ENCODE results near the gene MCFD2. TPM values are rescaled to one million over a fixed set of nuclear protein-coding genes. Genes with fewer than 3 reads are reported as not detected.

The MCFD2 gene
- total and polyA plus RNA-seq, 2 donors (not counting 1 experiment from before 2014, with no cell fraction given), result 31.6 to 53.3 TPM

DNA sequence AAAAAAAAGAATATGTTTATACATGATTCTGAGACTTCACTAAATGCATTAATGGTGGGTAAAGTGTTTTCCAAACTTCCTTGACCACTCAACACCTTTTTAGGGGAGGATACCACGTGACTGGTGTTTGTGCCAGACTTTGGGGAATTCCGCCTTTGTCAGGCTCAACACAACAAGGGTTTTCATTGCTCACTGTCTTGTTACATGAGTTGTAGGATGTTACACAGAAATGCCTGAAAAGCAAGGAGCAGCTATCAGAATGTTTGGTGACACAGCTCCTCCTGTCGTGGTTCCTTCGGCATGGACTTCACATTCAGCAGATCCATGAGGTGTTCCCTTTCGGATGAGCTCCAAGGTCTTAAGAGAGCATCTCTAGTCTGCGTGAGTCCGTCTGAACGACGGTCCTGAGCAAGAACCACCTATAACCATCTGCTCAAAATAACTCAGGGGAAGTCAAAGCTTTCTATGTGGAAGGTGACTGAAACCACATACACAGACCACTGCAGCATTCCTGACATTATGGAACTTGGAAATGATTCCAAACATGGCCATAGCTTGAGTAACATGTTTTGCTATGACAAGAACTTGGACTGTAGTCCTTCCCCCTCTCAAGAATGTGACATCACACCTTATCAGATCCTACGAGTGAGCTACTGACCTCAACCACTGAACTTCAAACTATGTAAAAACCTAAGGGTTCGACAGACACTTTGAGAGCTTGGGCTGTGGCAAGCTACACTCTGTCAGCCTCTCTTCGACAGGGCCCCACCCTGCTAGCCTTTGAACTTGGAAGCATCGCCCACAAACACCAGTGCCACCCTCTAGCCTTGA lies 57.5 kb downstream of the MCFD2 start:
- Mint-ChIP-seq H3K4me3 (no peak overlapping the region), H3K27me3 (peaks cover 3% of the 10 kb centered on the region), H3K9me3 (ENCODE audit: insufficient read depth) (no peaks in the 10 kb centered on the region), H3K4me1 (no peaks in the 10 kb centered on the region), H3K27ac (no peak overlapping the region)
- Histone ChIP-seq H3K36me3 (replicated peaks in 1 of 2; ENCODE audit: control extremely low read depth in 1 of 2, control insufficient read depth in 1 of 2, extremely low read depth in 1 of 2, insufficient read depth in 2 of 2, low read length in 1 of 2) (no peaks in the 10 kb centered on the region), H3K79me2 (ENCODE audit: control insufficient read depth, insufficient read depth, low read length) (no peaks in the 10 kb centered on the region), H3K9me3 (ENCODE audit: control extremely low read depth in 1 of 3, control insufficient read depth in 2 of 3, insufficient read depth in 1 of 3, low read length in 2 of 3) (no peaks in the 10 kb centered on the region), H3K27me3 (replicated peaks in 1 of 4; ENCODE audit: control extremely low read depth in 1 of 4, control insufficient read depth in 3 of 4, insufficient read depth in 4 of 4, low read length in 3 of 4) (no peaks in the 10 kb centered on the region), H3K9ac (ENCODE audit: low read length) (no peak overlapping the region), H3K4me3 (ENCODE audit: control extremely low read depth in 1 of 5, extremely low read depth in 1 of 5, insufficient read depth in 1 of 5, low read depth in 2 of 5, low read length in 4 of 5) (no peak overlapping the region), H3K4me1 (ENCODE audit: control insufficient read depth in 2 of 2, insufficient read depth in 2 of 2, low read length in 2 of 2) (no peaks in the 10 kb centered on the region), H3K27ac (ENCODE audit: low read length in 2 of 2) (no peak overlapping the region), H4K20me1 (ENCODE audit: control insufficient read depth, insufficient read depth, low read length, poor library complexity, severe bottlenecking) (no peaks in the 10 kb centered on the region), H2AFZ (ENCODE audit: insufficient read depth, low read depth, low read length, poor library complexity, severe bottlenecking) (no peak overlapping the region), H3K4me2 (replicated peaks; ENCODE audit: low read depth, low read length, poor library complexity, severe bottlenecking) (no peak overlapping the region)
- WGBS (ENCODE audit: insufficient coverage), result 77% methylated on average over 12 of the region's 13 CpGs
- ATAC-seq (ENCODE audit: low read depth) (no peak), DNase-seq (no peak)
- no peak for TF ChIP-seq CTCF (IDR thresholded peaks at IDR 0.05)
- ChIA-PET POLR2A (interaction anchor here (0.5 kb wide), 1 partner anchor 9 kb away, joined by 4 read pairs; no protein-coding TSS in a partner anchor), CTCF (interaction anchor here (0.6 to 1.1 kb wide), 3 partner anchors 9 to 74 kb away, joined by 3 read pairs; no protein-coding TSS in a partner anchor)
- intact Hi-C loops (cut with micrococcal nuclease), result no loop called here

- Histone ChIP-seq H2AFZ (ENCODE audit: insufficient read depth, low read depth, low read length, poor library complexity, severe bottlenecking) (no peak overlapping the region), H3K79me2 (ENCODE audit: control insufficient read depth, insufficient read depth, low read length) (no peaks in the 10 kb centered on the region), H3K4me3 (ENCODE audit: control extremely low read depth in 1 of 5, extremely low read depth in 1 of 5, insufficient read depth in 1 of 5, low read depth in 2 of 5, low read length in 4 of 5) (no peak overlapping the region), H3K4me1 (ENCODE audit: control insufficient read depth in 2 of 2, insufficient read depth in 2 of 2, low read length in 2 of 2) (no peaks in the 10 kb centered on the region), H4K20me1 (ENCODE audit: control insufficient read depth, insufficient read depth, low read length, poor library complexity, severe bottlenecking) (no peaks in the 10 kb centered on the region), H3K9ac (ENCODE audit: low read length) (no peak overlapping the region), H3K9me3 (ENCODE audit: control extremely low read depth in 1 of 3, control insufficient read depth in 2 of 3, insufficient read depth in 1 of 3, low read length in 2 of 3) (no peaks in the 10 kb centered on the region), H3K27ac (ENCODE audit: low read length in 2 of 2) (no peak overlapping the region), H3K27me3 (replicated peaks in 1 of 4; ENCODE audit: control extremely low read depth in 1 of 4, control insufficient read depth in 3 of 4, insufficient read depth in 4 of 4, low read length in 3 of 4) (no peaks in the 10 kb centered on the region), H3K36me3 (replicated peaks in 1 of 2; ENCODE audit: control extremely low read depth in 1 of 2, control insufficient read depth in 1 of 2, extremely low read depth in 1 of 2, insufficient read depth in 2 of 2, low read length in 1 of 2) (no peaks in the 10 kb centered on the region), H3K4me2 (replicated peaks; ENCODE audit: low read depth, low read length, poor library complexity, severe bottlenecking) (no peak overlapping the region)
- intact Hi-C loops (cut with micrococcal nuclease), result no loop called here
- WGBS (ENCODE audit: insufficient coverage), result 92% methylated on average over 1 of the region's 3 CpGs
- no peak for DNase-seq
- H3K4me1 Mint-ChIP-seq, result no peaks in the 10 kb centered on the region
- CTCF ChIA-PET, result no interaction called here
- no peak for TF ChIP-seq CTCF (IDR thresholded peaks at IDR 0.05)
- no peak for TF ChIP-seq EZH2 (IDR thresholded peaks at IDR 0.05; ENCODE audit: borderline replicate concordance, insufficient read depth, low read depth, low read length, poor library complexity, severe bottlenecking)
- no peaks in the 10 kb centered on the region for H3K9me3 Mint-ChIP-seq (ENCODE audit: insufficient read depth)
- no peak overlapping the region for H3K27ac Mint-ChIP-seq
- H3K27me3 Mint-ChIP-seq, result peaks cover 3% of the 10 kb centered on the region
- no peak overlapping the region for H3K4me3 Mint-ChIP-seq
- no peak for ATAC-seq (ENCODE audit: low read depth)
- POLR2A ChIA-PET, result no interaction called here
Observed at GRCh38 chr2:46856336-46856735, 59.3 kb downstream of the MCFD2 start.

Measured in B cell (primary cell).